ENCODE results near the gene KAZN.
A peak's percentile ranks its signal among the peaks of the same experiment; 100 is the strongest.

KAZN gene

GRCh38 chr1:15026117-15026489 is 427.6 kb downstream of the KAZN start:
- no peak overlapping the region for H3K27ac ChIP-seq (ENCODE audit: low read depth, low read length)
- no peak for DNase-seq
- no peak overlapping the region for H3K14ac ChIP-seq (ENCODE audit: low read length)
- peaks cover 8% of the 10 kb centered on the region for H3K79me1 ChIP-seq (ENCODE audit: low read length)
- peaks cover 16 to 30% of the 10 kb centered on the region in 2 experiments for H3K4me1 ChIP-seq (ENCODE audit: control insufficient read depth in 1 of 2, insufficient read depth in 2 of 2, low read length in 2 of 2)
- H3K9me3 ChIP-seq (ENCODE audit: insufficient read depth, low read depth, low read length) = no peaks in the 10 kb centered on the region
- no peaks in the 10 kb centered on the region for H3K79me2 ChIP-seq (ENCODE audit: control insufficient read depth, insufficient read depth, low read length, poor library complexity)
- peak overlapping the region; percentile 10 for H2BK12ac ChIP-seq (ENCODE audit: low read length)
- no CpG with 5 or more reads among the region's 4 CpGs for WGBS (ENCODE audit: extremely low coverage, insufficient coverage, insufficient read length)
- no peak overlapping the region for H3K18ac ChIP-seq (ENCODE audit: low read length)
- no peak overlapping the region for H3K9ac ChIP-seq (ENCODE audit: low read length)
- no peak overlapping the region for H2BK120ac ChIP-seq (ENCODE audit: insufficient read depth, low read length, poor library complexity)
- peaks cover 0 to 2% of the 10 kb centered on the region in 2 experiments for H3K36me3 ChIP-seq (ENCODE audit: control insufficient read depth in 1 of 2, insufficient read depth in 2 of 2, low read length in 2 of 2)
- no peak overlapping the region for H2AK5ac ChIP-seq (ENCODE audit: low read length)
- no peaks in the 10 kb centered on the region for H3K27me3 ChIP-seq (ENCODE audit: insufficient read depth, low read length)
- no peak overlapping the region for H3K23ac ChIP-seq (ENCODE audit: low read length)
- H4K12ac ChIP-seq (ENCODE audit: low read depth, low read length) = no peak overlapping the region
- no peak overlapping the region for H3K4ac ChIP-seq (ENCODE audit: low read depth, low read length)
- H4K91ac ChIP-seq (ENCODE audit: low read depth, low read length) = no peak overlapping the region
- H2AFZ ChIP-seq (ENCODE audit: insufficient read depth, low read length, poor library complexity) = no peak overlapping the region
- no peak overlapping the region for H3K4me2 ChIP-seq (ENCODE audit: low read length)
- no peak overlapping the region for H4K8ac ChIP-seq (ENCODE audit: low read depth, low read length)
- no peak overlapping the region for H3K4me3 ChIP-seq (ENCODE audit: low read depth, low read length)
- no peak overlapping the region for H2BK5ac ChIP-seq (ENCODE audit: low read depth, low read length, poor library complexity)

GRCh38 chr1:15027515-15027986 is 429.1 kb downstream of the KAZN start:
- Histone ChIP-seq H3K27ac (ENCODE audit: low read depth, low read length) (peak overlapping the region; percentile 12), H3K79me1 (ENCODE audit: low read length) (peaks cover 6% of the 10 kb centered on the region), H3K18ac (ENCODE audit: low read length) (peak overlapping the region; percentile 66), H2AK5ac (ENCODE audit: low read length) (no peak overlapping the region), H3K4ac (ENCODE audit: low read depth, low read length) (no peak overlapping the region), H4K8ac (ENCODE audit: low read depth, low read length) (peak overlapping the region; percentile 9), H3K79me2 (ENCODE audit: control insufficient read depth, insufficient read depth, low read length, poor library complexity) (no peaks in the 10 kb centered on the region), H4K12ac (ENCODE audit: low read depth, low read length) (no peak overlapping the region), H2AFZ (ENCODE audit: insufficient read depth, low read length, poor library complexity) (no peak overlapping the region), H3K9ac (ENCODE audit: low read length) (no peak overlapping the region), H3K23ac (ENCODE audit: low read length) (no peak overlapping the region), H4K91ac (ENCODE audit: low read depth, low read length) (no peak overlapping the region), H2BK5ac (ENCODE audit: low read depth, low read length, poor library complexity) (no peak overlapping the region), H3K27me3 (ENCODE audit: insufficient read depth, low read length) (no peaks in the 10 kb centered on the region), H3K4me3 (ENCODE audit: low read depth, low read length) (no peak overlapping the region), H3K36me3 (ENCODE audit: control insufficient read depth in 1 of 2, insufficient read depth in 2 of 2, low read length in 2 of 2) (peaks cover 0 to 2% of the 10 kb centered on the region in 2 experiments), H2BK12ac (ENCODE audit: low read length) (no peak overlapping the region), H2BK120ac (ENCODE audit: insufficient read depth, low read length, poor library complexity) (no peak overlapping the region), H3K4me1 (ENCODE audit: control insufficient read depth in 1 of 2, insufficient read depth in 2 of 2, low read length in 2 of 2) (peaks cover 16 to 29% of the 10 kb centered on the region in 2 experiments), H3K4me2 (ENCODE audit: low read length) (no peak overlapping the region), H3K9me3 (ENCODE audit: insufficient read depth, low read depth, low read length) (no peaks in the 10 kb centered on the region), H3K14ac (ENCODE audit: low read length) (no peak overlapping the region)
- WGBS (ENCODE audit: extremely low coverage, insufficient coverage, insufficient read length) = no CpG with 5 or more reads among the region's 12 CpGs
- DNase-seq = peak; percentile 93

- no peak overlapping the region for H2BK120ac ChIP-seq (ENCODE audit: insufficient read depth, low read length, poor library complexity)
- no peak overlapping the region for H3K9ac ChIP-seq (ENCODE audit: low read length)
- H4K8ac ChIP-seq (ENCODE audit: low read depth, low read length) = no peak overlapping the region
- no peak overlapping the region for H3K4me2 ChIP-seq (ENCODE audit: low read length)
- no peaks in the 10 kb centered on the region for H3K27me3 ChIP-seq (ENCODE audit: insufficient read depth, low read length)
- H2AK5ac ChIP-seq (ENCODE audit: low read length) = peak overlapping the region; percentile 53
- H3K9me3 ChIP-seq (ENCODE audit: insufficient read depth, low read depth, low read length) = no peaks in the 10 kb centered on the region
- no peak overlapping the region for H4K91ac ChIP-seq (ENCODE audit: low read depth, low read length)
- H3K23ac ChIP-seq (ENCODE audit: low read length) = no peak overlapping the region
- no peak overlapping the region for H3K4me3 ChIP-seq (ENCODE audit: low read depth, low read length)
- no peak overlapping the region for H3K18ac ChIP-seq (ENCODE audit: low read length)
- no peaks in the 10 kb centered on the region for H3K36me3 ChIP-seq (ENCODE audit: control insufficient read depth in 1 of 2, insufficient read depth in 2 of 2, low read length in 2 of 2)
- no peaks in the 10 kb centered on the region for H3K79me2 ChIP-seq (ENCODE audit: control insufficient read depth, insufficient read depth, low read length, poor library complexity)
- H3K4me1 ChIP-seq (ENCODE audit: control insufficient read depth in 1 of 2, insufficient read depth in 2 of 2, low read length in 2 of 2) = peaks cover 14 to 24% of the 10 kb centered on the region in 2 experiments
- no peak overlapping the region for H2BK5ac ChIP-seq (ENCODE audit: low read depth, low read length, poor library complexity)
- H3K4ac ChIP-seq (ENCODE audit: low read depth, low read length) = no peak overlapping the region
- peak; percentile 94 to 95 for DNase-seq
- no peak overlapping the region for H4K12ac ChIP-seq (ENCODE audit: low read depth, low read length)
- no peak overlapping the region for H3K14ac ChIP-seq (ENCODE audit: low read length)
- no peak overlapping the region for H2AFZ ChIP-seq (ENCODE audit: insufficient read depth, low read length, poor library complexity)
- H3K27ac ChIP-seq (ENCODE audit: low read depth, low read length) = peak overlapping the region; percentile 12
- no peak overlapping the region for H2BK12ac ChIP-seq (ENCODE audit: low read length)
- WGBS (ENCODE audit: extremely low coverage, insufficient coverage, insufficient read length) = no CpG with 5 or more reads among the region's 6 CpGs
- H3K79me1 ChIP-seq (ENCODE audit: low read length) = peaks cover 6% of the 10 kb centered on the region
These were observed 429.6 kb downstream of the KAZN start for GRCh38 chr1:15028102-15028501.

GRCh38 chr1:15028616-15029015 is 430.1 kb downstream of the KAZN start:
- no peak overlapping the region for H3K4me2 ChIP-seq (ENCODE audit: low read length)

More at GRCh38 chr1:15028616-15029015, 430.1 kb downstream of the KAZN start:
- no peak overlapping the region for H3K4me3 ChIP-seq (ENCODE audit: low read depth, low read length)
- no peak overlapping the region for H3K23ac ChIP-seq (ENCODE audit: low read length)
- H3K18ac ChIP-seq (ENCODE audit: low read length) = no peak overlapping the region
- no peak overlapping the region for H2BK12ac ChIP-seq (ENCODE audit: low read length)
- no peaks in the 10 kb centered on the region for H3K36me3 ChIP-seq (ENCODE audit: control insufficient read depth in 1 of 2, insufficient read depth in 2 of 2, low read length in 2 of 2)
- H2BK120ac ChIP-seq (ENCODE audit: insufficient read depth, low read length, poor library complexity) = no peak overlapping the region
- no peak overlapping the region for H4K12ac ChIP-seq (ENCODE audit: low read depth, low read length)
- no peak overlapping the region for H2AK5ac ChIP-seq (ENCODE audit: low read length)
- H3K9ac ChIP-seq (ENCODE audit: low read length) = no peak overlapping the region
- no peaks in the 10 kb centered on the region for H3K79me2 ChIP-seq (ENCODE audit: control insufficient read depth, insufficient read depth, low read length, poor library complexity)
- H4K8ac ChIP-seq (ENCODE audit: low read depth, low read length) = no peak overlapping the region
- H3K79me1 ChIP-seq (ENCODE audit: low read length) = peaks cover 3% of the 10 kb centered on the region
- no peak overlapping the region for H3K4ac ChIP-seq (ENCODE audit: low read depth, low read length)
- H3K27me3 ChIP-seq (ENCODE audit: insufficient read depth, low read length) = no peaks in the 10 kb centered on the region
- H4K91ac ChIP-seq (ENCODE audit: low read depth, low read length) = no peak overlapping the region
- WGBS (ENCODE audit: extremely low coverage, insufficient coverage, insufficient read length) = no CpG with 5 or more reads among the region's 7 CpGs
- H3K4me1 ChIP-seq (ENCODE audit: control insufficient read depth in 1 of 2, insufficient read depth in 2 of 2, low read length in 2 of 2) = peaks cover 11 to 19% of the 10 kb centered on the region in 2 experiments
- no peak overlapping the region for H3K14ac ChIP-seq (ENCODE audit: low read length)
- H2BK5ac ChIP-seq (ENCODE audit: low read depth, low read length, poor library complexity) = no peak overlapping the region
- DNase-seq = no peak
- H3K27ac ChIP-seq (ENCODE audit: low read depth, low read length) = no peak overlapping the region
- no peaks in the 10 kb centered on the region for H3K9me3 ChIP-seq (ENCODE audit: insufficient read depth, low read depth, low read length)
- no peak overlapping the region for H2AFZ ChIP-seq (ENCODE audit: insufficient read depth, low read length, poor library complexity)
